Stomach (tissue), 4 donors: ENCODE data around the gene CIDEB.

Source experiments
- CTCF ChIP-seq, 7 experiments: fragments of 450-650 bp in 4 of 7; fragments of 200-600 bp in 3 of 7; sonication (generic) in 3 of 7; IDR thresholded peaks; one replicate each; pipeline ENCODE4 v1.5.1; 2016 to 2019; ENCODE audit warnings: antibody characterized with exemption in 7 of 7, control low read depth in 2 of 7, mild to moderate bottlenecking in 1 of 7
- POLR2A ChIP-seq, 4 donors: fragments of 450-650 bp; IDR thresholded peaks; one replicate each; pipeline ENCODE4 v1.6.1; 2016; ENCODE audit warnings: antibody characterized with exemption in 4 of 4, control low read depth in 2 of 4, mild to moderate bottlenecking in 1 of 4, moderate library complexity in 1 of 4
- POLR2AphosphoS5 ChIP-seq, 3 donors: sonication (generic); formaldehyde crosslinking; IDR thresholded peaks; one replicate each; pipeline ENCODE4 v1.6.1; 2016; ENCODE audit warnings: antibody characterized with exemption in 3 of 3

- TF ChIP-seq POLR2AphosphoS5 (IDR thresholded peaks at IDR 0.05): no peak
- no peak for TF ChIP-seq CTCF (IDR thresholded peaks at IDR 0.05)
- no peak for TF ChIP-seq POLR2A (IDR thresholded peaks at IDR 0.05)
Measured at GRCh38 chr14:24278424-24278823, 29.4 kb downstream of the CIDEB start.
